GM12873 (cell line): ENCODE data around the gene TMIGD2.

ENCODE experiments used
- CTCF ChIP-seq: IDR thresholded peaks from 2 replicates; pipeline ENCODE4 v1.5.1; 2012; ENCODE audit warnings: low read depth, mild to moderate bottlenecking, moderate library complexity, low read length, control low read depth; ENCODE audit not compliant: insufficient read depth; ENCODE audit errors: missing control alignments

Gene TMIGD2

GRCh38 chr19:4278419-4279266 lies 23.5 kb downstream of the TMIGD2 start, which contains the start of gene SHD:
TSS of gene SHD (plus strand) at chr19:4279266. CDS start at chr19:4280064, 798 bp downstream.
- no peak for TF ChIP-seq CTCF

- TF ChIP-seq CTCF, result no peak
These were observed 24.2 kb downstream of the TMIGD2 start for GRCh38 chr19:4278010-4278409.

GRCh38 chr19:4277191-4277696 lies 24.9 kb downstream of the TMIGD2 start:
- no peak for TF ChIP-seq CTCF

GRCh38 chr19:4272894-4273293 lies 29.3 kb downstream of the TMIGD2 start:
- no peak for TF ChIP-seq CTCF

- TF ChIP-seq CTCF, result no peak
These were observed 33.3 kb downstream of the TMIGD2 start for GRCh38 chr19:4268816-4269430.

- no peak for TF ChIP-seq CTCF
These were observed 34.0 kb downstream of the TMIGD2 start for GRCh38 chr19:4267901-4268815.
